Upper lobe of right lung (tissue), 1 donor: ENCODE results near the gene CHD1. TPM values are rescaled to one million over a fixed set of nuclear protein-coding genes. Genes with fewer than 3 reads are reported as not detected.
A peak's percentile ranks its signal among the peaks of the same experiment; 100 is the strongest.

Experiments
- ATAC-seq: fragments of 200-7000 bp; cut with Tn5 transposase; one replicate; pipeline ENCODE4 v1.9.1; 2020; ENCODE audit warnings: mild to moderate bottlenecking, moderate library complexity
- DNase-seq: peaks from one replicate; pipeline ENCODE4 v3.0.0-alpha.2; 2020
- H3K27ac ChIP-seq: fragments of 200-600 bp; one replicate; pipeline ENCODE4 v1.8.0; 2022
- H3K27me3 ChIP-seq: fragments of 200-600 bp; one replicate; pipeline ENCODE4 v1.8.0; 2022; ENCODE audit warnings: mild to moderate bottlenecking
- H3K36me3 ChIP-seq: fragments of 200-600 bp; one replicate; pipeline ENCODE4 v1.8.0; 2022
- H3K4me1 ChIP-seq: fragments of 200-600 bp; one replicate; pipeline ENCODE4 v1.8.0; 2022
- H3K4me3 ChIP-seq: fragments of 200-600 bp; one replicate; pipeline ENCODE4 v1.8.0; 2022; ENCODE audit warnings: mild to moderate bottlenecking
- H3K9me3 ChIP-seq: fragments of 200-600 bp; one replicate; pipeline ENCODE4 v1.8.0; 2022
- CTCF ChIP-seq: fragments of 200-600 bp; IDR thresholded peaks from one replicate; pipeline ENCODE4 v1.8.0; 2022; ENCODE audit warnings: antibody characterized with exemption
- intact Hi-C: fragments of 100-400 bp; cut with DNase I; formaldehyde crosslinking; loops from one replicate; pipeline ENCODE4 v1.11.0; 2022
- total RNA-seq: library from RNA; stranded (reverse); fragmentation: NEBNext Ultra II Directional; extraction: Animal tissue kit (Norgen Biotek cat#: 25700); gene quantifications from one replicate; pipeline ENCODE4 v1.2.1, GENCODE V29; 2021
- donor health status: DM: no; HTN: yes; CAD: no; lungs with severe emphysema.

CHD1 gene
- total RNA-seq, 1 donor from 2014 or later, result 33.3 TPM

- ATAC-seq, result peak; percentile 51
- intact Hi-C loops, result loop anchor here (5.0 kb wide), 1 partner anchor 126 kb away; no protein-coding TSS in a partner anchor
- no peak overlapping the region for H3K4me3 ChIP-seq
- H3K9me3 ChIP-seq, result no peaks in the 10 kb centered on the region
- no peak overlapping the region for H3K27ac ChIP-seq
- peaks cover 38% of the 10 kb centered on the region for H3K36me3 ChIP-seq
- H3K4me1 ChIP-seq, result peaks cover under 1% of the 10 kb centered on the region
- no peaks in the 10 kb centered on the region for H3K27me3 ChIP-seq
- DNase-seq, result no peak
- peak; percentile 82 for TF ChIP-seq CTCF
These were observed 22.7 kb downstream of the CHD1 start for GRCh38 chr5:98905857-98906688.

- Histone ChIP-seq H3K36me3 (peaks cover 51% of the 10 kb centered on the region), H3K4me3 (no peak overlapping the region), H3K9me3 (no peaks in the 10 kb centered on the region), H3K4me1 (no peaks in the 10 kb centered on the region), H3K27me3 (no peaks in the 10 kb centered on the region), H3K27ac (no peak overlapping the region)
- ATAC-seq (no peak), DNase-seq (no peak)
- intact Hi-C loops, result loop anchor here (5.0 kb wide), 1 partner anchor 128 kb away; no protein-coding TSS in a partner anchor
- TF ChIP-seq CTCF, result no peak
These were observed 24.0 kb downstream of the CHD1 start for GRCh38 chr5:98904780-98905179.

GRCh38 chr5:98902733-98903132 is 26.1 kb downstream of the CHD1 start:
- no peak overlapping the region for H3K4me3 ChIP-seq
- ATAC-seq (no peak), DNase-seq (no peak)
- peaks cover 71% of the 10 kb centered on the region for H3K36me3 ChIP-seq
- no peaks in the 10 kb centered on the region for H3K4me1 ChIP-seq
- no peaks in the 10 kb centered on the region for H3K9me3 ChIP-seq
- H3K27ac ChIP-seq, result no peak overlapping the region
- no peaks in the 10 kb centered on the region for H3K27me3 ChIP-seq
- no peak for TF ChIP-seq CTCF
- intact Hi-C loops, result no loop called here

GRCh38 chr5:98899456-98899855 is 29.4 kb downstream of the CHD1 start:
- Histone ChIP-seq H3K27ac (no peak overlapping the region), H3K36me3 (peaks cover 98% of the 10 kb centered on the region), H3K4me1 (no peaks in the 10 kb centered on the region), H3K4me3 (no peak overlapping the region), H3K27me3 (no peaks in the 10 kb centered on the region), H3K9me3 (no peaks in the 10 kb centered on the region)
- no peak for TF ChIP-seq CTCF
- ATAC-seq (no peak), DNase-seq (no peak)
- intact Hi-C loops, result no loop called here

- DNase-seq (no peak), ATAC-seq (no peak)
- H3K4me1 ChIP-seq, result no peaks in the 10 kb centered on the region
- H3K27me3 ChIP-seq, result no peaks in the 10 kb centered on the region
- H3K36me3 ChIP-seq, result peaks cover 99% of the 10 kb centered on the region
- no peak for TF ChIP-seq CTCF
- no peaks in the 10 kb centered on the region for H3K9me3 ChIP-seq
- intact Hi-C loops, result no loop called here
- H3K27ac ChIP-seq, result no peak overlapping the region
- H3K4me3 ChIP-seq, result no peak overlapping the region
These were observed 30.1 kb downstream of the CHD1 start for GRCh38 chr5:98898743-98899142.
